Measurements from ENCODE around the gene KRTAP5-3.

Gene KRTAP5-3

DNA sequence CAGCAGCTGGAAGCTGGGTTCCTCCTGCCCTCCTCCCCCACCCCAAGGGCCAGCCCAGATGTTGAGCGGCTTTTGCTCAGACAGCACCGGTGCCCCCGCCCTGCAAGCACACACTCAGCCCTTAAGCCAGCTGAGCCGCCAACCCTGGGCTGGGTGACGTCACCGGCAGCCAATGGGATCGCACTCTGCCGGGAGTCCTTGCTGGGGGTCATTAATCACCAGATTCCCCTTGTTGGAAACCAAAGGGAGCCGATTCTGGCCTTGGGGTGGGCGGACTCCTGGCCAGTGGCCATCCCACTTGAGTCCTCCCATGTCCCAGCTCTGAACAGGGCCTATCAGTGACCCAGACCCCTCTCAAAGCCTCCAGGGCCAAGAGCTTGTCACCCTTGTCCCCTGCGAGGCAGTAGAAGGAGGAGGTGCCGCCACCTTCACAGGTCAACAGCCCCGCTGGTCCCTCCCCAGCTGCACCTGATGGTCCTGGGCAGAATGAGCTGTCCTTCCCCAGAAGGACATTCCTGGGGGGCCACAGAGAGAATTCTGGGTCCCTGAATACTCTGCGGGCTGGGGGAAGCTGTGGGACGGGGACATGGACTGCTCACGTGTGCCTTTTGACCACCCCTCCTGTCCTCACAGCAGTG lies 43.6 kb downstream of the KRTAP5-3 start (continued):
- TF ChIP-seq, protein P1, sequence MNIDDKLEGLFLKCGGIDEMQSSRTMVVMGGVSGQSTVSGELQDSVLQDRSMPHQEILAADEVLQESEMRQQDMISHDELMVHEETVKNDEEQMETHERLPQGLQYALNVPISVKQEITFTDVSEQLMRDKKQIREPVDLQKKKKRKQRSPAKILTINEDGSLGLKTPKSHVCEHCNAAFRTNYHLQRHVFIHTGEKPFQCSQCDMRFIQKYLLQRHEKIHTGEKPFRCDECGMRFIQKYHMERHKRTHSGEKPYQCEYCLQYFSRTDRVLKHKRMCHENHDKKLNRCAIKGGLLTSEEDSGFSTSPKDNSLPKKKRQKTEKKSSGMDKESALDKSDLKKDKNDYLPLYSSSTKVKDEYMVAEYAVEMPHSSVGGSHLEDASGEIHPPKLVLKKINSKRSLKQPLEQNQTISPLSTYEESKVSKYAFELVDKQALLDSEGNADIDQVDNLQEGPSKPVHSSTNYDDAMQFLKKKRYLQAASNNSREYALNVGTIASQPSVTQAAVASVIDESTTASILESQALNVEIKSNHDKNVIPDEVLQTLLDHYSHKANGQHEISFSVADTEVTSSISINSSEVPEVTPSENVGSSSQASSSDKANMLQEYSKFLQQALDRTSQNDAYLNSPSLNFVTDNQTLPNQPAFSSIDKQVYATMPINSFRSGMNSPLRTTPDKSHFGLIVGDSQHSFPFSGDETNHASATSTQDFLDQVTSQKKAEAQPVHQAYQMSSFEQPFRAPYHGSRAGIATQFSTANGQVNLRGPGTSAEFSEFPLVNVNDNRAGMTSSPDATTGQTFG (tag by site-specific recombination; IDR thresholded peaks at IDR 0.05; ENCODE audit: borderline replicate concordance): no peak
- no peak for TF ChIP-seq ZNF48 (tag by site-specific recombination; IDR thresholded peaks at IDR 0.05)
- no peak for TF ChIP-seq ZNF701 (tag by site-specific recombination; IDR thresholded peaks at IDR 0.05)
- TF ChIP-seq, protein P2, sequence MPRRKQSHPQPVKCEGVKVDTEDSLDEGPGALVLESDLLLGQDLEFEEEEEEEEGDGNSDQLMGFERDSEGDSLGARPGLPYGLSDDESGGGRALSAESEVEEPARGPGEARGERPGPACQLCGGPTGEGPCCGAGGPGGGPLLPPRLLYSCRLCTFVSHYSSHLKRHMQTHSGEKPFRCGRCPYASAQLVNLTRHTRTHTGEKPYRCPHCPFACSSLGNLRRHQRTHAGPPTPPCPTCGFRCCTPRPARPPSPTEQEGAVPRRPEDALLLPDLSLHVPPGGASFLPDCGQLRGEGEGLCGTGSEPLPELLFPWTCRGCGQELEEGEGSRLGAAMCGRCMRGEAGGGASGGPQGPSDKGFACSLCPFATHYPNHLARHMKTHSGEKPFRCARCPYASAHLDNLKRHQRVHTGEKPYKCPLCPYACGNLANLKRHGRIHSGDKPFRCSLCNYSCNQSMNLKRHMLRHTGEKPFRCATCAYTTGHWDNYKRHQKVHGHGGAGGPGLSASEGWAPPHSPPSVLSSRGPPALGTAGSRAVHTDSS (tag by site-specific recombination; IDR thresholded peaks at IDR 0.05): no peak
- TF ChIP-seq ZNF624 (tag by site-specific recombination; IDR thresholded peaks at IDR 0.05): no peak
- TF ChIP-seq ZNF292 (tag by site-specific recombination; IDR thresholded peaks at IDR 0.05; ENCODE audit: borderline replicate concordance, low read depth): no peak
- no peak for TF ChIP-seq ZNF211 (tag by site-specific recombination; IDR thresholded peaks at IDR 0.05; ENCODE audit: low read depth)
- no peak for TF ChIP-seq ZNF202 (tag by site-specific recombination; IDR thresholded peaks at IDR 0.05; ENCODE audit: borderline replicate concordance)
- TF ChIP-seq ZNF121 (tag by site-specific recombination; IDR thresholded peaks at IDR 0.05): no peak
- TF ChIP-seq ZNF354C (tag by site-specific recombination; IDR thresholded peaks at IDR 0.05; ENCODE audit: borderline replicate concordance, low read depth): no peak
- TF ChIP-seq ZNF548 (tag by site-specific recombination; IDR thresholded peaks at IDR 0.05): no peak
- TF ChIP-seq ZNF174 (tag by site-specific recombination; IDR thresholded peaks at IDR 0.05): no peak
- TF ChIP-seq ZNF660 (tag by site-specific recombination; IDR thresholded peaks at IDR 0.05): 0 out of 2 replicates have a peak, but pooled peaks have one; percentile 19
- no peak for TF ChIP-seq ZFP69B (tag by site-specific recombination; IDR thresholded peaks at IDR 0.05)
- no peak for TF ChIP-seq ZNF560 (tag by site-specific recombination; IDR thresholded peaks at IDR 0.05; ENCODE audit: borderline replicate concordance)
- TF ChIP-seq ZNF138 (tag by site-specific recombination; IDR thresholded peaks at IDR 0.05; ENCODE audit: borderline replicate concordance): no peak
- TF ChIP-seq GLIS1 (tag by site-specific recombination; IDR thresholded peaks at IDR 0.05): peak; percentile 95
- TF ChIP-seq ZNF2 (tag by site-specific recombination; IDR thresholded peaks at IDR 0.05): no peak
- no peak for TF ChIP-seq ZNF391 (tag by site-specific recombination; IDR thresholded peaks at IDR 0.05; ENCODE audit: borderline replicate concordance, low read depth)
- no peak for TF ChIP-seq TCF7L2 (IDR thresholded peaks at IDR 0.05; ENCODE audit: borderline replicate concordance, low read depth, low read length)
- no peak; the same call in 1 of the 2 replicates for TF ChIP-seq BCL11A (tag by site-specific recombination; IDR thresholded peaks at IDR 0.05; ENCODE audit: low read depth)
- no peak for TF ChIP-seq YY1 (tag by site-specific recombination; IDR thresholded peaks at IDR 0.05)
- TF ChIP-seq ZFHX2 (tag by site-specific recombination; conservative IDR thresholded peaks at IDR 0.05): no peak
- TF ChIP-seq GLI2 (tag by site-specific recombination; IDR thresholded peaks at IDR 0.05; ENCODE audit: borderline replicate concordance, low read depth): no peak
- no peak for TF ChIP-seq ZNF214 (tag by site-specific recombination; IDR thresholded peaks at IDR 0.05; ENCODE audit: borderline replicate concordance)
- TF ChIP-seq, protein P3, sequence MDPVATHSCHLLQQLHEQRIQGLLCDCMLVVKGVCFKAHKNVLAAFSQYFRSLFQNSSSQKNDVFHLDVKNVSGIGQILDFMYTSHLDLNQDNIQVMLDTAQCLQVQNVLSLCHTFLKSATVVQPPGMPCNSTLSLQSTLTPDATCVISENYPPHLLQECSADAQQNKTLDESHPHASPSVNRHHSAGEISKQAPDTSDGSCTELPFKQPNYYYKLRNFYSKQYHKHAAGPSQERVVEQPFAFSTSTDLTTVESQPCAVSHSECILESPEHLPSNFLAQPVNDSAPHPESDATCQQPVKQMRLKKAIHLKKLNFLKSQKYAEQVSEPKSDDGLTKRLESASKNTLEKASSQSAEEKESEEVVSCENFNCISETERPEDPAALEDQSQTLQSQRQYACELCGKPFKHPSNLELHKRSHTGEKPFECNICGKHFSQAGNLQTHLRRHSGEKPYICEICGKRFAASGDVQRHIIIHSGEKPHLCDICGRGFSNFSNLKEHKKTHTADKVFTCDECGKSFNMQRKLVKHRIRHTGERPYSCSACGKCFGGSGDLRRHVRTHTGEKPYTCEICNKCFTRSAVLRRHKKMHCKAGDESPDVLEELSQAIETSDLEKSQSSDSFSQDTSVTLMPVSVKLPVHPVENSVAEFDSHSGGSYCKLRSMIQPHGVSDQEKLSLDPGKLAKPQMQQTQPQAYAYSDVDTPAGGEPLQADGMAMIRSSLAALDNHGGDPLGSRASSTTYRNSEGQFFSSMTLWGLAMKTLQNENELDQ (tag by site-specific recombination; IDR thresholded peaks at IDR 0.05; ENCODE audit: low read depth): no peak
- TF ChIP-seq ZNF133 (tag by site-specific recombination; IDR thresholded peaks at IDR 0.05): no peak
- TF ChIP-seq, protein P4, sequence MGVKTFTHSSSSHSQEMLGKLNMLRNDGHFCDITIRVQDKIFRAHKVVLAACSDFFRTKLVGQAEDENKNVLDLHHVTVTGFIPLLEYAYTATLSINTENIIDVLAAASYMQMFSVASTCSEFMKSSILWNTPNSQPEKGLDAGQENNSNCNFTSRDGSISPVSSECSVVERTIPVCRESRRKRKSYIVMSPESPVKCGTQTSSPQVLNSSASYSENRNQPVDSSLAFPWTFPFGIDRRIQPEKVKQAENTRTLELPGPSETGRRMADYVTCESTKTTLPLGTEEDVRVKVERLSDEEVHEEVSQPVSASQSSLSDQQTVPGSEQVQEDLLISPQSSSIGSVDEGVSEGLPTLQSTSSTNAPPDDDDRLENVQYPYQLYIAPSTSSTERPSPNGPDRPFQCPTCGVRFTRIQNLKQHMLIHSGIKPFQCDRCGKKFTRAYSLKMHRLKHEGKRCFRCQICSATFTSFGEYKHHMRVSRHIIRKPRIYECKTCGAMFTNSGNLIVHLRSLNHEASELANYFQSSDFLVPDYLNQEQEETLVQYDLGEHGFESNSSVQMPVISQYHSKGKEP (tag by site-specific recombination; IDR thresholded peaks at IDR 0.05): no peak
- no peak for TF ChIP-seq ZBTB7A (tag by site-specific recombination; IDR thresholded peaks at IDR 0.05; ENCODE audit: low read depth)
- TF ChIP-seq ZNF155 (tag by site-specific recombination; IDR thresholded peaks at IDR 0.05): no peak
- TF ChIP-seq SP3 (tag by site-specific recombination; IDR thresholded peaks at IDR 0.05): no peak; the same call in 1 of the 2 replicates
- no peak for TF ChIP-seq ZNF324 (tag by site-specific recombination; IDR thresholded peaks at IDR 0.05)
- peak; percentile 57 for TF ChIP-seq ZXDB (tag by site-specific recombination; IDR thresholded peaks at IDR 0.05)
- TF ChIP-seq ZNF223 (tag by site-specific recombination; IDR thresholded peaks at IDR 0.05): no peak

Data from HEK293 (cell line).